ENCODE data around the gene BICDL2. TPM values are rescaled to one million over a fixed set of nuclear protein-coding genes. Genes with fewer than 3 reads are reported as not detected.
"Not testable (repeated sequence)": the region's sequence is repeated elsewhere in the genome, so short reads cannot be mapped to it uniquely, and the experiment has no call there.

Gene BICDL2, protein sequence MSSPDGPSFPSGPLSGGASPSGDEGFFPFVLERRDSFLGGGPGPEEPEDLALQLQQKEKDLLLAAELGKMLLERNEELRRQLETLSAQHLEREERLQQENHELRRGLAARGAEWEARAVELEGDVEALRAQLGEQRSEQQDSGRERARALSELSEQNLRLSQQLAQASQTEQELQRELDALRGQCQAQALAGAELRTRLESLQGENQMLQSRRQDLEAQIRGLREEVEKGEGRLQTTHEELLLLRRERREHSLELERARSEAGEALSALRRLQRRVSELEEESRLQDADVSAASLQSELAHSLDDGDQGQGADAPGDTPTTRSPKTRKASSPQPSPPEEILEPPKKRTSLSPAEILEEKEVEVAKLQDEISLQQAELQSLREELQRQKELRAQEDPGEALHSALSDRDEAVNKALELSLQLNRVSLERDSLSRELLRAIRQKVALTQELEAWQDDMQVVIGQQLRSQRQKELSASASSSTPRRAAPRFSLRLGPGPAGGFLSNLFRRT
- not detected for total RNA-seq
- long read RNA-seq = 0 reads

DNA sequence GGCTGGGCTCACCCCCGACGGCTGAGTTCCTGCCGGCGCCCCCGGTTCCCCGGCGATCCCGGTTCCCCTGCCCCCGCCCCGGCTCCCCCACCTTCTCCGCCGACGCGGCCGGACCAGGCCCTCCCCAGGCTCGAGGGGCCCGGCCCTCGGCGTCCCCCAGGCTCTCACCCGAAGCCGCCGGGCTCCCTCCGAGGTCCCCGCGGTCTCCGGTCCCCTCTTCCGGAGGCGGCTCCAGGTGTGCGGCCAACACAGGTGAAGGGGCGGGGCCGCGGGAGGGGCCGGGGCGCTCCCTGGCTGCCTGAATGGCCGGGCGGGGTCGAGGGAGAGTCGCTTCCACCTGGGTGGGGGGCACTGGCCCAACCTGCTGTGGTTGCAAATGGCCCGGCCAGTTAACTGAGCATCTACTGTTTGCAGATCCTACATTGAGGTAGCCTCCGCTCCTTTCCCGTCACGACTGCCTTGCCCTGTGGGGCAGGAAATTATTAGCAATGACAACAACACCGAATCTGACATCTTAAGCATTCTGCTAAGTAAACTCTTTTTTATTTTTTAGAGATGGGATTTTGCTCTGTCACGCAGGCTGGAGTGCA is at the start of gene BICDL2:
BICDL2 (minus strand) TSS at position 219 of the 590 bp plus-strand sequence. CDS start 1,448 bp downstream, outside the sequence.
- DNase-seq (ENCODE audit: missing footprints) = peak; percentile 37
- ATAC-seq = no peak
- intact Hi-C loops (cut with DNase I) = no loop called here

DNA sequence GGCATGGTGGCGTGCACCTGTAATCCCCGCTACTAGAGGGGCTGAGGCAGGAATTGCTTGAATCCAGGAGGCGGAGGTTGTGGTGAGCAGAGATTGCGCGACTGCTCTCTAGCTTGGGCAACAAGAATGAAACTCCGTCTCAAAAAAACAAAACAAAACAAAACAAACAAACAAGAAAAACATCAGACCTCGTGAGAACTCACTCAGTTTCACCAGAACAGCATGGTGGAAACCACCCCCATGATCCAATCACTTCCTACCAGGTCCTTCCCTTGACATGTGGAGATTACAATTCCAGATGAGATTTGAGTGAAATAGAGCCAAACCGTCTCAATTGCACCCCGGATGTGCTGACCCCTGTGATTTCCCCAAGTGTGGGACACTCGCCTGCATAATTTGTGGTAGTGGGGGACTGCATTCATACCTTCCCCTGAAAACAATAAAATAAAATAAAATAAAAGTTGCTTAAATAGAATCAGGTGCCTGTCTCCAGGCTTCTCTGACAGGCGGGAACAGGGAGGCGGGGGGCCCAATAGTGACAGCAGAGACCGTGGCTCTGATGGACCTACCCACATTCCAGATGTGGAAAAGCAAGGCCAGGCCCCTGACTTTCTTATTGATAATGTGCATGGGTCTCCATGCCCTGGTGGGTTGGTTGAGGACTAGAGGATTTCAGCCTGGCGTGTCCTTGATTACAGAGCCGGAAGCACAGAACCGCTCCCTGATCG is 49.3 kb upstream of the BICDL2 start:
- ATAC-seq (no peak), DNase-seq (ENCODE audit: missing footprints) (no peak)
- intact Hi-C loops (cut with DNase I) = loop anchor here (2.0 kb wide), 1 partner anchor 27 kb away; no protein-coding TSS in a partner anchor

GRCh38 chr16:3084969-3085670 is 48.4 kb upstream of the BICDL2 start:
- DNase-seq (ENCODE audit: missing footprints) = no peak
- ATAC-seq = no peak
- intact Hi-C loops (cut with DNase I) = no loop called here

DNA sequence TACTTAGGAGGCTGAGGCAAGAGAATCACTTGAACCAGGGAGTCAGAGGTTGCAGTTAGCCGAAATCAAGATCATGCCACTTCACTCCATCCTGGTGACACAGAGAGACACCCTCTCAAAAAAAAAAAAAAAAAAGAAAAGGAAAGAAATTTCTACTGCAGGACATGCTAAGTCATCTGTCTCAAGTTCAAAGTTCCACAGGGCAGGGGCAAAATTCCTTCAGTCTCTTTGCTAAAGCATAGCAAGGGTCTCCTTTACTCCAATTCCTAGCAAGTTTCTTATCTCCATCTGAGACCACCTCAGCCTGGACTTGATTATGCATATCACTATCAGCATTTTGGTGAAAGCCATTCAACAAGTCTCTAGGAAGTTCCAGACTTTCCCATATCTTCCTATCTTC is 47.7 kb upstream of the BICDL2 start:
- ATAC-seq = no peak
- DNase-seq (ENCODE audit: missing footprints) = no peak
- intact Hi-C loops (cut with DNase I) = no loop called here

GRCh38 chr16:3083408-3083807 is 46.7 kb upstream of the BICDL2 start:
- ATAC-seq; DNase-seq (ENCODE audit: missing footprints); intact Hi-C loops (cut with DNase I): not testable (repeated sequence)

DNA sequence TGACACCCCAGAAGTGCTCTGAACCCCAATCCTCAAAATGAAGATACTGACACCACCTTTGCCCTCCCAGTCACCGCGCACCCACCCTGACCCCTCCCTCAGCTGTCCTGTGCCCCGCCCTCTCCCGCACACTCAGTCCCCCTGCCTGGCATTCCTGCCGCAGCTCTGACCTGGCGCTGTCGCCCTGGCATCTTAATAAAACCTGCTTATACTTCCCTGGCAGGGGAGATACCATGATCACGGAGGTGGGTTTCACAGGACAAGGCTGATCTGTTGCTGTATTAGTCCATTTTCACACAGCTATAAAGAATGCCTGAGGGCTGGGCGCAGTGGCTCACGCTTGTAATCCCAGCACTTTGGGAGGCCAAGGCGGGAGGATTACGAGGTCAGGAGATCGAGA is 45.2 kb upstream of the BICDL2 start:
- intact Hi-C loops (cut with DNase I); DNase-seq (ENCODE audit: missing footprints); ATAC-seq: not testable (repeated sequence)

GRCh38 chr16:3080024-3080423 is 43.3 kb upstream of the BICDL2 start:
- DNase-seq (ENCODE audit: missing footprints) = no peak

GRCh38 chr16:3076577-3076976 is 39.8 kb upstream of the BICDL2 start:
- ATAC-seq = no peak
- intact Hi-C loops (cut with DNase I) = no loop called here
- DNase-seq (ENCODE audit: missing footprints) = no peak

More at GRCh38 chr16:3080024-3080423, 43.3 kb upstream of the BICDL2 start:
- intact Hi-C loops (cut with DNase I) = no loop called here
- ATAC-seq = no peak

DNA sequence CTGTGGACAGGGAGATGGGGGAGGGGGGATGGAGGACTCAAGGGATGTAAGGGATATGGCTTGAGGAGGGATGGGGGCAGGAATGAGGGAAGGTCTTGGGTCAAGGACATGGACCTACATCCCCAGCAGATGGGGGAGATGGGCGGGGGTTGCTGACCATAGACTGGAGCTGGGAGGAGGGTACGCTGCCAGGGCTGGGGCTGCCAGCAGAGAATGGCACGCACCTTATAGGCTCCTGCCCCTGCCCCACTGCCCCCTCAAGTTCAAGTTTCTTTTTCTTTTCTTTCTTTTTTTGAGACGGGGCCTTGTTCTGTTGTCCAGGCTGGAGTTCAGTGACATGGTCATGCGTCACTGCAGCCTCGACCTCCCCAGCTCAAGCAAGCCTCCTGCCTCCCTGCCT is 39.2 kb upstream of the BICDL2 start:
- intact Hi-C loops (cut with DNase I); ATAC-seq: not testable (repeated sequence)

DNA sequence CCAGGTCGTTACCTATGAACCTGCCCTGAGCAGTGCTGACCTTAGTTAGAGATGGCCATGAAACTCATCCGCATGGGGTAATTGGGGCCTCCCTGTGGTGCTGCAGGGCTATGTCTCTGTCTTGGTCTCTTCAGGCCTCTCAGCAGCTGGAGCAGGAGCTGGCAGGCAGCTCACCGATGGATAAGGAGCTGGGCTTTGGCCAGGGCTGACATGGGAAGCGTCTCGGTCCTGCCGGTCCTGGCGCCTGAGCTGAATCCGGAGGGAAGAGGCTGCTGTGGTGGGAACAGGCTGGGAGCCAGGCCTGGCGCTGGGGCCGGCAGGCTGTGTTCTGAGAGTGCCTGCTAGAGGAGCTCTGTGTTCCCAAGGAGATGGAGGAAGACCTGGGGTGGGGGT is 38.8 kb upstream of the BICDL2 start:
- ATAC-seq (peak; percentile 72), DNase-seq (ENCODE audit: missing footprints) (no peak)
- intact Hi-C loops (cut with DNase I) = no loop called here

More for the DNA sequence above, 39.2 kb upstream of the BICDL2 start:
- not testable (repeated sequence) for DNase-seq (ENCODE audit: missing footprints)

DNA sequence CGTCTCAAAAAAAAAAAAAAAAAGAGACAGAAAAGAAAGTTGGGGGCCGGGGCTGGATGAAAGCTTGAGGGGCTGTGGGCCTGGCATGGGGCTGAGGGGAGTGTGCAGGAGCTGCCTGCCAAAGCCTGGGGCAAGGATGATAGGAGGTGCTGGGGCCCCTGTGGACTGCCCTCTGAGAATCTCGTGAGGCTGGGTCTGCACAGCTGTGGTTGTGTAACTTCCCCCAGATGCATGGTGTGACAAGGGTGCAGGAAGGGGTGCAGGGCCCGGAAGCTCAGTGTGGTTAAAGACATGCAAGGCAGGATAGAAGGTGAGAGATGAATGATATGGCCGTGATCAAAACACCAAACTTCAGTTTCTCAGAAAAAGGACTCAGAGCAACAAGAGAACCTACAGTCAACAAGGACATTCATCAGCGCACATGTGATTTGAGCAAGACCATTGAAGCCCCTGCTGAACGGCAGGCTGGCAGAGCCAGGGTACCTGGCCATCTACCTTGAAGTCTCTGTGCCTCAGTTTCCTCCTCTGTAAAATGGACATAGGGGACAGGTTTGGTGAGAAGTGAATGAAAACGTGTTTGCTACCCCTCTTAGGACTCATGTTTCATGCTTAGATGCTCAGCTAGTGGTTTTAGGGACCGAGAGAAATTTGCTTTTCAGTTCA is 38.2 kb upstream of the BICDL2 start:
- peak; percentile 84 for DNase-seq (ENCODE audit: missing footprints)
- ATAC-seq = peak; percentile 29
- intact Hi-C loops (cut with DNase I) = no loop called here

DNA sequence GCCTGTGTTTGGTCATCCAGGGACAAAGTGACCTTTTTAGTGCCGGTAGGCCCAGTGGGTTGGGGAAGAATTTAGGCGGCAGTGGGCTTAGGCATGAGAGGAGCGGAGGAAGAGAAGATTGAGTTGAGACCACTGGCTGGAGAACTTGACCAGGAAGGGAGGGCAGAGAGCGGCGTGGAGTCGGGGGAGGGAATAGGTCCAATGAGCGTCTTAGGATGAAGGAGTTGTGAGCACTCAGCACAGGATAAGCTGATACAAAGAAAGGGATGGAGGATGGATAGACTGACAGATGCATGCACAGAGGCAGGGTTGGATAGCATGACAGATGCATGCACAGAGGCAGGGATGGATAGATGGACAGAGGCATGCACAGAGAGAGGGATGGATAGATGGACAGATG is 36.7 kb upstream of the BICDL2 start:
- ATAC-seq (no peak), DNase-seq (ENCODE audit: missing footprints) (no peak)
- intact Hi-C loops (cut with DNase I) = no loop called here

- intact Hi-C loops (cut with DNase I); DNase-seq (ENCODE audit: missing footprints); ATAC-seq: not testable (repeated sequence)
Measured at GRCh38 chr16:3072576-3073263, 36.0 kb upstream of the BICDL2 start.

GRCh38 chr16:3072148-3072547 is 35.4 kb upstream of the BICDL2 start:
- intact Hi-C loops (cut with DNase I); DNase-seq (ENCODE audit: missing footprints): not testable (repeated sequence)

DNA sequence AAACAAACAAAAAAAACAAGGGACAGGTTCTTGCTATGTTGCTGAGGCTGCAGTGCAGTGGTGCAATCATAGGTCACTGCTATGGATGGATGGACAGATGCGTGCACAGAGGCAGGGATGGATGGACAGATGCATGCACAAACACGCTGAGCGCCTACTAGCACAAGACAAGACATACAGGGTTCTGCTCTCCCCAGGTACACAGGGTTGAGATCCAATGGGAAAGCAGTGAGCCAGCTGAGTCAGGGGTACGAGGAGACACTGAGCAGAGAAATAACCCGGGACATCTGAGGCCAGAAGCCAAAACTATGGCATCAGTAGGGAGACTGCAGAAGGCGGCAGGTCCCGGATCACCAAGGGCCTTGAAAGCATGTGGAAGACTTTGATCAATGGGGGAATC is 34.9 kb upstream of the BICDL2 start:
- no peak for ATAC-seq
- intact Hi-C loops (cut with DNase I) = no loop called here
- no peak for DNase-seq (ENCODE audit: missing footprints)

More at GRCh38 chr16:3072148-3072547, 35.4 kb upstream of the BICDL2 start:
- ATAC-seq = not testable (repeated sequence)

DNA sequence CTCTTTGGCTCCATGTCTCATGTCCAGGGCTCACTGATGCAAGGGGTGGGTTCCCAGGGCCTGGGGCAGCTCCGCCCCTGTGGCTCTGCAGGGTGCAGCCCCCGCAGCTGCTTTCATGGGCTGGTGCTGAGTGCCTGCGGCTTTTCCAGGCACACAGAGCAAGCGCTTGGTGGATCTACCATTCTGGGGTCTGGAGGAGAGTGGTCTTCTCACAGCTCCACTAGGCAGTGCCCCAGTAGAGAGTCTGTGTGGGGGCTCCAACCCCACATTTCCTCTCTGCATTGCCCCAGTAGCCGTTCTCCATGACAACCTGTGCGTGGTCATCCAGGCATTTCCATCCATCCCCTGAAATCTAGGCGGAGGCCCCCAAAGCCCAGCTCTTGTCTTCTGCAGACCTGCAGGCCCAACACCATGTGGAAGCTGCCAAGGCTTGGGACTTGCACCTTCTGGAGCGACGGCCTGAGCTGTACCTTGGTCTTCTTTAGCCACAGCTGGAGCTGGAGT is 33.9 kb upstream of the BICDL2 start:
- ATAC-seq (no peak), DNase-seq (ENCODE audit: missing footprints) (no peak)
- intact Hi-C loops (cut with DNase I) = no loop called here

- intact Hi-C loops (cut with DNase I); DNase-seq (ENCODE audit: missing footprints); ATAC-seq: not testable (repeated sequence)
Measured at GRCh38 chr16:3069146-3069545, 32.4 kb upstream of the BICDL2 start.
